SK-N-SH (cell line): Measurements from ENCODE around the gene DAGLA. TPM values are rescaled to one million over a fixed set of nuclear protein-coding genes. Genes with fewer than 3 reads are reported as not detected.

Experiments
- CTCF ChIA-PET: fragments of 300-600, 350-600 bp; formaldehyde crosslinking; extraction: SDS; loops from one replicate; lab custom pipeline; 2021; lab: Yijun Ruan, JAX
- POLR2A ChIA-PET: fragments of 350-600 bp; sonication (Branson Sonifier 250); formaldehyde crosslinking; extraction: SDS; loops from one replicate; lab custom pipeline; 2020; ENCODE audit warnings: antibody characterized with exemption, inconsistent platforms; lab: Yijun Ruan, JAX
- DNase-seq: peaks from one replicate; pipeline ENCODE4 v3.0.0; 2012
- H2AFZ ChIP-seq: fragments of 200-600 bp; sonication (generic); 2 replicates; pipeline ENCODE4 v1.8.1; 2016; ENCODE audit warnings: antibody characterized with exemption, mild to moderate bottlenecking, low read depth
- H3F3A ChIP-seq: fragments of 200-600 bp; sonication (generic); replicated peaks from 2 replicates; pipeline ENCODE3; 2016; ENCODE audit warnings: antibody characterized with exemption, mild to moderate bottlenecking; ENCODE audit not compliant: insufficient read depth
- H3K27ac ChIP-seq, 2 experiments: fragments of 200-500 bp in 1 of 2; fragments of 200-600 bp in 1 of 2; sonication (Bioruptor generic) in 1 of 2; sonication (generic), shearing (Covaris generic) in 1 of 2; 2 replicates each; pipeline versions ENCODE4 v1.5.1 to v1.6.1; 2014 to 2016; ENCODE audit warnings: low read depth in 2 of 2, inconsistent platforms in 1 of 2, low read length in 1 of 2, mild to moderate bottlenecking in 1 of 2, mixed read lengths in 1 of 2
- H3K27me3 ChIP-seq: fragments of 200-600 bp; sonication (generic), shearing (Covaris generic); 2 replicates; pipeline ENCODE4 v1.6.1; 2016; ENCODE audit warnings: mixed run types; ENCODE audit not compliant: insufficient read depth
- H3K36me3 ChIP-seq, 2 experiments: fragments of 200-500 bp in 1 of 2; fragments of 200-600 bp in 1 of 2; sonication (Bioruptor generic) in 1 of 2; sonication (generic) in 1 of 2; replicated peaks in 1 of 2; 2 replicates each; pipeline versions ENCODE3 to v1.5.1; 2014 to 2016; ENCODE audit warnings: low read length in 1 of 2, mild to moderate bottlenecking in 1 of 2; ENCODE audit not compliant: insufficient read depth in 2 of 2, control insufficient read depth in 1 of 2
- H3K4me1 ChIP-seq, 2 experiments: fragments of 200-500 bp in 1 of 2; fragments of 200-600 bp in 1 of 2; sonication (Bioruptor generic) in 1 of 2; sonication (generic), shearing (Covaris generic) in 1 of 2; 2 replicates each; pipeline versions ENCODE4 v1.5.1 to v1.6.1; 2014 to 2016; ENCODE audit warnings: low read depth in 1 of 2, low read length in 1 of 2, mixed run types in 1 of 2; ENCODE audit not compliant: insufficient read depth in 2 of 2, control insufficient read depth in 1 of 2
- H3K4me2 ChIP-seq: fragments of 200-600 bp; sonication (generic), shearing (Covaris generic); 2 replicates; pipeline ENCODE4 v1.6.1; 2017; ENCODE audit warnings: mixed run types
- H3K4me3 ChIP-seq, 2 experiments: fragments of 200-500 bp in 1 of 2; fragments of 200-600 bp in 1 of 2; sonication (Bioruptor generic) in 1 of 2; sonication (generic), shearing (Covaris generic) in 1 of 2; 2 replicates each; pipeline versions ENCODE4 v1.5.1 to v1.8.1; 2014 to 2016; ENCODE audit warnings: low read depth in 2 of 2, inconsistent platforms in 1 of 2, low read length in 1 of 2, mild to moderate bottlenecking in 1 of 2, mixed read lengths in 1 of 2, moderate library complexity in 1 of 2
- H3K79me2 ChIP-seq: fragments of 200-600 bp; sonication (generic); 2 replicates; pipeline ENCODE4 v1.8.1; 2017; ENCODE audit warnings: mild to moderate bottlenecking; ENCODE audit not compliant: insufficient read depth
- H3K9ac ChIP-seq: fragments of 200-600 bp; sonication (generic); 2 replicates; pipeline ENCODE4 v1.6.1; 2017; ENCODE audit warnings: mixed run types
- H3K9me2 ChIP-seq: fragments of 200-600 bp; sonication (generic); 2 replicates; pipeline ENCODE4 v1.6.1; 2017; ENCODE audit warnings: mixed run types
- H3K9me3 ChIP-seq: fragments of 200-600 bp; sonication (generic); 2 replicates; pipeline ENCODE4 v1.6.1; 2017; ENCODE audit warnings: mixed run types, mild to moderate bottlenecking, moderate library complexity
- H4K20me1 ChIP-seq: fragments of 200-600 bp; sonication (generic); 2 replicates; pipeline ENCODE4 v1.6.1; 2017; ENCODE audit warnings: mild to moderate bottlenecking, mixed run types; ENCODE audit not compliant: insufficient read depth
- CHD2 ChIP-seq: fragments of 150-350 bp; IDR thresholded peaks from 2 replicates; pipeline ENCODE4 v1.6.1; 2018; ENCODE audit warnings: low read length; ENCODE audit not compliant: partially characterized antibody
- EZH2phosphoT487 ChIP-seq: fragments of 200-600 bp; sonication (generic); IDR thresholded peaks from 2 replicates; pipeline ENCODE4 v1.6.1; 2017; ENCODE audit warnings: low read depth, mixed run types, mild to moderate bottlenecking, antibody characterized with exemption, moderate library complexity, borderline replicate concordance
- FOSL2 ChIP-seq: IDR thresholded peaks from 2 replicates; pipeline ENCODE4 v1.4.0; 2012; ENCODE audit warnings: low read depth, mild to moderate bottlenecking, moderate library complexity, borderline replicate concordance
- FOXJ3 ChIP-seq: sonication (generic); formaldehyde crosslinking; IDR thresholded peaks from 2 replicates; pipeline ENCODE4 v1.5.1; 2020; ENCODE audit warnings: mild to moderate bottlenecking, missing genetic modification reagents
- FOXM1 ChIP-seq: IDR thresholded peaks from 2 replicates; pipeline ENCODE4 v1.4.0; 2012; ENCODE audit warnings: low read depth, mild to moderate bottlenecking
- GABPA ChIP-seq: IDR thresholded peaks from 2 replicates; pipeline ENCODE4 v1.4.0; 2012; ENCODE audit warnings: low read depth, mild to moderate bottlenecking
- JUND ChIP-seq: IDR thresholded peaks from 2 replicates; pipeline ENCODE4 v1.4.0; 2012
- MEF2A ChIP-seq: IDR thresholded peaks from 2 replicates; pipeline ENCODE4 v1.4.0; 2012; ENCODE audit warnings: low read depth, borderline replicate concordance
- MXI1 ChIP-seq: IDR thresholded peaks from 2 replicates; pipeline ENCODE4 v1.6.1; 2012; ENCODE audit warnings: mild to moderate bottlenecking, low read depth, low read length, improper control_type of control experiment
- NFIC ChIP-seq: IDR thresholded peaks from 2 replicates; pipeline ENCODE4 v1.4.0; 2012; ENCODE audit warnings: borderline replicate concordance
- POLR2AphosphoS5 ChIP-seq: IDR thresholded peaks from 2 replicates; pipeline ENCODE4 v1.6.1; 2012; ENCODE audit warnings: low read depth, low read length
- RAD21 ChIP-seq: IDR thresholded peaks from 2 replicates; pipeline ENCODE4 v1.6.1; 2012; ENCODE audit warnings: mild to moderate bottlenecking, low read length
- RCOR1 ChIP-seq: fragments of 150-350 bp; IDR thresholded peaks from 2 replicates; pipeline ENCODE4 v1.6.1; 2017; ENCODE audit warnings: antibody characterized with exemption, low read length
- SIN3A ChIP-seq: IDR thresholded peaks from 2 replicates; pipeline ENCODE4 v1.6.1; 2012; ENCODE audit warnings: low read depth, mild to moderate bottlenecking, low read length, moderate library complexity, borderline replicate concordance
- SMC3 ChIP-seq: IDR thresholded peaks from 2 replicates; pipeline ENCODE4 v1.6.1; 2012; ENCODE audit warnings: low read depth, low read length, improper control_type of control experiment
- TCF12 ChIP-seq: IDR thresholded peaks from 2 replicates; pipeline ENCODE4 v1.4.0; 2012
- YY1 ChIP-seq: IDR thresholded peaks from 2 replicates; pipeline ENCODE4 v1.4.0; 2012; ENCODE audit warnings: low read depth, mild to moderate bottlenecking
- WGBS: methylation state at CpG from one replicate; pipeline ENCODE4 v1.1.6; 2017; ENCODE audit warnings: low lambda C conversion rate; 5-methylcytosine and 5-hydroxymethylcytosine counted together
- polyA plus RNA-seq, 3 experiments: library from polyadenylated mRNA; depleted of rRNA; stranded (reverse); fragments of >200 nt; gene quantifications; 2 replicates each; pipeline ENCODE4 v1.2.3, GENCODE V29; 2012
- TF ChIP-seq, protein P1 (sequence below): IDR thresholded peaks from 2 replicates; pipeline ENCODE4 v1.4.0; 2012; ENCODE audit warnings: low read depth, borderline replicate concordance
- TF ChIP-seq, protein P2 (sequence below): fragments of 200-600 bp; sonication (generic); IDR thresholded peaks from 2 replicates; pipeline ENCODE4 v1.6.1; 2017; ENCODE audit warnings: antibody characterized with exemption, mild to moderate bottlenecking, moderate library complexity
- TF ChIP-seq, protein P3 (sequence below): IDR thresholded peaks from 2 replicates; pipeline ENCODE4 v1.6.1; 2012; ENCODE audit warnings: mild to moderate bottlenecking, low read depth, low read length, moderate library complexity
- TF ChIP-seq, protein P4 (sequence below): IDR thresholded peaks from 2 replicates; pipeline ENCODE4 v1.4.0; 2012; ENCODE audit warnings: low read depth
- TF ChIP-seq, protein P5 (sequence below): IDR thresholded peaks from 2 replicates; pipeline ENCODE4 v1.4.0; 2012; ENCODE audit warnings: low read depth, borderline replicate concordance
- TF ChIP-seq, protein P6 (sequence below): fragments of 150-350 bp; IDR thresholded peaks from 2 replicates; pipeline ENCODE4 v1.6.1; 2017; ENCODE audit warnings: antibody characterized with exemption, low read length, low read depth, borderline replicate concordance

The DAGLA gene
- polyA plus RNA-seq, 1 of the 3 experiments (the other 2 are of a cell fraction), result 3.3 TPM

DNA sequence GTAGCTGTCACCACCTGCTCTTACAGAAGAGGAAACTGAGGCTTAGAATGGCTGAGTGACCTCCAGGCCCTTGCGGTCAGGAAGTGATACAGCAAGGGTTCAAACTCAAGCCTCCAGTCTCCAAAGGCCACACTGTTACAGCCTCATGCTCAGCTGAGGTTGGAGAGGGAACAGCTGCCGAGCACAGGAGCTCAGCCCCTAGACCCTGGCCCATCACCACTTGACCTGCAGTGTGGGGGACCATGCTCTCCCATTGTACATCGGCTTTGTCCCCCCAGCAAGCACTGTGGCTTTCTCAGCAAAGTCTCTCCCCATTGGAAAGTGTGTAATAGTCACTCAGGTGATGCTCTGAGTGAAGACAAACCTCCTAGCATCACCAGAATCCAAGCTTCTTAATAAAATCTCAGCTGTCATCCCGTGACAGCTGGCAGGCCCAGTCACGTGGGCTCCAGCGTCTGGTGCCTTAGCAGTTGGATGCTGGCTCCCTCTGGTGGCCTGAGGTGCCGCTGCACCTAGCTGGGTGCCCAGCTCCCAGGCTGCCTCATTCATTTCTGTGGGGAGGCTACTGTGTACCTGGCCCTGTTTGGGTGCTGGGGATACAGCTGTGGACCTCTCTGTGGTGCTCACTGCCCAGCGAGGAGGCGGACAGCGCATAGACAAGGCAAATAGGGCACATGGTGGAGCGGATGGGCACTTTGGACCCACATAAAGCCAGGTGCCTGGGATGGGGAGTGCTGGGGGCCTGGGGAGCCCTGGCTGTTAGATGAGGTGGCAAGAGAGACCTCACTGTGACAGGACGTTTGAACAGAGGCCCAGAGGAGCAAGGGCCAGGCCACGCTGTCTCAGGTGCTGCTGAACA is 53.2 kb downstream of the DAGLA start:
- WGBS, result 18% methylated on average over 9 of the region's 13 CpGs
- Histone ChIP-seq H3F3A (no peaks in the 10 kb centered on the region), H4K20me1 (peaks cover 2% of the 10 kb centered on the region; the same call in 1 of the 2 replicates), H3K9me2 (no peaks in the 10 kb centered on the region), H3K79me2 (no peaks in the 10 kb centered on the region), H3K4me2 (no peak overlapping the region), H3K27ac (peak overlapping the region in 1 of 2 experiments; percentile 5; a peak in 1 of 4 replicates), H3K27me3 (no peaks in the 10 kb centered on the region), H3K4me3 (no peak overlapping the region; a peak in 1 of 4 replicates), H3K36me3 (peaks cover 0 to 26% of the 10 kb centered on the region in 2 experiments), H3K4me1 (peaks cover 0 to 5% of the 10 kb centered on the region in 2 experiments; a peak in 1 of 4 replicates), H2AFZ (no peak overlapping the region), H3K9me3 (no peaks in the 10 kb centered on the region), H3K9ac (no peak overlapping the region)
- peak; percentile 95 for DNase-seq
- ChIA-PET CTCF (interaction anchor here (0.6 to 5.3 kb wide), 56 partner anchors 11 to 374 kb away, joined by 3 to 64 read pairs (median 5); partner anchors contain the start of genes DAGLA, FEN1 and TMEM258), POLR2A (interaction anchor here (0.7 to 1.9 kb wide), 4 partner anchors 10 to 15 kb away, joined by 3 to 7 read pairs (median 4); no protein-coding TSS in a partner anchor)
- peak; percentile 97 for TF ChIP-seq RAD21
- TF ChIP-seq TCF12, result no peak; the same call in 1 of the 2 replicates
- no peak for TF ChIP-seq MEF2A
- TF ChIP-seq RCOR1, result peak; percentile 80
- TF ChIP-seq NFIC, result no peak
- TF ChIP-seq FOXM1, result no peak
- no peak for TF ChIP-seq JUND
- no peak for TF ChIP-seq YY1
- TF ChIP-seq, protein P1, sequence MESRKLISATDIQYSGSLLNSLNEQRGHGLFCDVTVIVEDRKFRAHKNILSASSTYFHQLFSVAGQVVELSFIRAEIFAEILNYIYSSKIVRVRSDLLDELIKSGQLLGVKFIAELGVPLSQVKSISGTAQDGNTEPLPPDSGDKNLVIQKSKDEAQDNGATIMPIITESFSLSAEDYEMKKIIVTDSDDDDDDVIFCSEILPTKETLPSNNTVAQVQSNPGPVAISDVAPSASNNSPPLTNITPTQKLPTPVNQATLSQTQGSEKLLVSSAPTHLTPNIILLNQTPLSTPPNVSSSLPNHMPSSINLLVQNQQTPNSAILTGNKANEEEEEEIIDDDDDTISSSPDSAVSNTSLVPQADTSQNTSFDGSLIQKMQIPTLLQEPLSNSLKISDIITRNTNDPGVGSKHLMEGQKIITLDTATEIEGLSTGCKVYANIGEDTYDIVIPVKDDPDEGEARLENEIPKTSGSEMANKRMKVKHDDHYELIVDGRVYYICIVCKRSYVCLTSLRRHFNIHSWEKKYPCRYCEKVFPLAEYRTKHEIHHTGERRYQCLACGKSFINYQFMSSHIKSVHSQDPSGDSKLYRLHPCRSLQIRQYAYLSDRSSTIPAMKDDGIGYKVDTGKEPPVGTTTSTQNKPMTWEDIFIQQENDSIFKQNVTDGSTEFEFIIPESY, result no peak
- TF ChIP-seq SIN3A, result peak; percentile 98
- peak; percentile 91 for TF ChIP-seq SMC3
- TF ChIP-seq, protein P2, sequence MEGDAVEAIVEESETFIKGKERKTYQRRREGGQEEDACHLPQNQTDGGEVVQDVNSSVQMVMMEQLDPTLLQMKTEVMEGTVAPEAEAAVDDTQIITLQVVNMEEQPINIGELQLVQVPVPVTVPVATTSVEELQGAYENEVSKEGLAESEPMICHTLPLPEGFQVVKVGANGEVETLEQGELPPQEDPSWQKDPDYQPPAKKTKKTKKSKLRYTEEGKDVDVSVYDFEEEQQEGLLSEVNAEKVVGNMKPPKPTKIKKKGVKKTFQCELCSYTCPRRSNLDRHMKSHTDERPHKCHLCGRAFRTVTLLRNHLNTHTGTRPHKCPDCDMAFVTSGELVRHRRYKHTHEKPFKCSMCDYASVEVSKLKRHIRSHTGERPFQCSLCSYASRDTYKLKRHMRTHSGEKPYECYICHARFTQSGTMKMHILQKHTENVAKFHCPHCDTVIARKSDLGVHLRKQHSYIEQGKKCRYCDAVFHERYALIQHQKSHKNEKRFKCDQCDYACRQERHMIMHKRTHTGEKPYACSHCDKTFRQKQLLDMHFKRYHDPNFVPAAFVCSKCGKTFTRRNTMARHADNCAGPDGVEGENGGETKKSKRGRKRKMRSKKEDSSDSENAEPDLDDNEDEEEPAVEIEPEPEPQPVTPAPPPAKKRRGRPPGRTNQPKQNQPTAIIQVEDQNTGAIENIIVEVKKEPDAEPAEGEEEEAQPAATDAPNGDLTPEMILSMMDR, result peak; percentile 96
- no peak for TF ChIP-seq POLR2AphosphoS5
- peak; percentile 27 for TF ChIP-seq CHD2
- TF ChIP-seq, protein P3, sequence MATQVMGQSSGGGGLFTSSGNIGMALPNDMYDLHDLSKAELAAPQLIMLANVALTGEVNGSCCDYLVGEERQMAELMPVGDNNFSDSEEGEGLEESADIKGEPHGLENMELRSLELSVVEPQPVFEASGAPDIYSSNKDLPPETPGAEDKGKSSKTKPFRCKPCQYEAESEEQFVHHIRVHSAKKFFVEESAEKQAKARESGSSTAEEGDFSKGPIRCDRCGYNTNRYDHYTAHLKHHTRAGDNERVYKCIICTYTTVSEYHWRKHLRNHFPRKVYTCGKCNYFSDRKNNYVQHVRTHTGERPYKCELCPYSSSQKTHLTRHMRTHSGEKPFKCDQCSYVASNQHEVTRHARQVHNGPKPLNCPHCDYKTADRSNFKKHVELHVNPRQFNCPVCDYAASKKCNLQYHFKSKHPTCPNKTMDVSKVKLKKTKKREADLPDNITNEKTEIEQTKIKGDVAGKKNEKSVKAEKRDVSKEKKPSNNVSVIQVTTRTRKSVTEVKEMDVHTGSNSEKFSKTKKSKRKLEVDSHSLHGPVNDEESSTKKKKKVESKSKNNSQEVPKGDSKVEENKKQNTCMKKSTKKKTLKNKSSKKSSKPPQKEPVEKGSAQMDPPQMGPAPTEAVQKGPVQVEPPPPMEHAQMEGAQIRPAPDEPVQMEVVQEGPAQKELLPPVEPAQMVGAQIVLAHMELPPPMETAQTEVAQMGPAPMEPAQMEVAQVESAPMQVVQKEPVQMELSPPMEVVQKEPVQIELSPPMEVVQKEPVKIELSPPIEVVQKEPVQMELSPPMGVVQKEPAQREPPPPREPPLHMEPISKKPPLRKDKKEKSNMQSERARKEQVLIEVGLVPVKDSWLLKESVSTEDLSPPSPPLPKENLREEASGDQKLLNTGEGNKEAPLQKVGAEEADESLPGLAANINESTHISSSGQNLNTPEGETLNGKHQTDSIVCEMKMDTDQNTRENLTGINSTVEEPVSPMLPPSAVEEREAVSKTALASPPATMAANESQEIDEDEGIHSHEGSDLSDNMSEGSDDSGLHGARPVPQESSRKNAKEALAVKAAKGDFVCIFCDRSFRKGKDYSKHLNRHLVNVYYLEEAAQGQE, result no peak
- TF ChIP-seq, protein P4, sequence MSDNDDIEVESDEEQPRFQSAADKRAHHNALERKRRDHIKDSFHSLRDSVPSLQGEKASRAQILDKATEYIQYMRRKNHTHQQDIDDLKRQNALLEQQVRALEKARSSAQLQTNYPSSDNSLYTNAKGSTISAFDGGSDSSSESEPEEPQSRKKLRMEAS, result peak; percentile 93
- TF ChIP-seq, protein P5, sequence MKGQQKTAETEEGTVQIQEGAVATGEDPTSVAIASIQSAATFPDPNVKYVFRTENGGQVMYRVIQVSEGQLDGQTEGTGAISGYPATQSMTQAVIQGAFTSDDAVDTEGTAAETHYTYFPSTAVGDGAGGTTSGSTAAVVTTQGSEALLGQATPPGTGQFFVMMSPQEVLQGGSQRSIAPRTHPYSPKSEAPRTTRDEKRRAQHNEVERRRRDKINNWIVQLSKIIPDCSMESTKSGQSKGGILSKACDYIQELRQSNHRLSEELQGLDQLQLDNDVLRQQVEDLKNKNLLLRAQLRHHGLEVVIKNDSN, result peak; percentile 95
- TF ChIP-seq MXI1, result peak; percentile 99
- TF ChIP-seq FOSL2, result no peak
- TF ChIP-seq FOXJ3 (CRISPR knock-in tag), result no peak
- no peak for TF ChIP-seq EZH2phosphoT487
- TF ChIP-seq GABPA, result no peak
- TF ChIP-seq, protein P6, sequence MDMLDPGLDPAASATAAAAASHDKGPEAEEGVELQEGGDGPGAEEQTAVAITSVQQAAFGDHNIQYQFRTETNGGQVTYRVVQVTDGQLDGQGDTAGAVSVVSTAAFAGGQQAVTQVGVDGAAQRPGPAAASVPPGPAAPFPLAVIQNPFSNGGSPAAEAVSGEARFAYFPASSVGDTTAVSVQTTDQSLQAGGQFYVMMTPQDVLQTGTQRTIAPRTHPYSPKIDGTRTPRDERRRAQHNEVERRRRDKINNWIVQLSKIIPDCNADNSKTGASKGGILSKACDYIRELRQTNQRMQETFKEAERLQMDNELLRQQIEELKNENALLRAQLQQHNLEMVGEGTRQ, result peak; percentile 90
